GM12878 (cell line): Measurements from ENCODE around the gene TUT1.

Experiments
- ETV6 ChIP-seq, 2 experiments: fragments of 450-650 bp in 1 of 2; IDR thresholded peaks in 1 of 2; conservative IDR thresholded peaks in 1 of 2; 2 replicates each; pipeline ENCODE4 v1.6.1; 2014; ENCODE audit warnings: antibody characterized with exemption in 1 of 2, borderline replicate concordance in 1 of 2, low read depth in 1 of 2, mild to moderate bottlenecking in 1 of 2, moderate library complexity in 1 of 2
- EZH2 ChIP-seq: IDR thresholded peaks from 2 replicates; pipeline ENCODE4 v1.6.1; 2012; ENCODE audit warnings: low read depth, mild to moderate bottlenecking, control low read depth, inconsistent platforms, low read length, borderline replicate concordance; ENCODE audit not compliant: control insufficient read depth
- FOS ChIP-seq: IDR thresholded peaks from 3 replicates; pipeline ENCODE4 v1.6.1; 2011; ENCODE audit warnings: borderline replicate concordance; ENCODE audit not compliant: insufficient read length; ENCODE audit errors: extremely low read depth
- GATAD2B ChIP-seq: fragments of 450-650 bp; conservative IDR thresholded peaks from 2 replicates; pipeline ENCODE4 v1.6.1; 2017; ENCODE audit warnings: low read depth, mild to moderate bottlenecking, moderate library complexity
- IKZF1 ChIP-seq: fragments of 450-650 bp; conservative IDR thresholded peaks from 2 replicates; pipeline ENCODE4 v1.6.1; 2017; ENCODE audit warnings: antibody characterized with exemption, mild to moderate bottlenecking
- MTA3 ChIP-seq: IDR thresholded peaks from 2 replicates; pipeline ENCODE4 v1.6.1; 2012; ENCODE audit warnings: low read length, inconsistent platforms, borderline replicate concordance
- NFIC ChIP-seq: IDR thresholded peaks from 2 replicates; pipeline ENCODE4 v1.6.1; 2012; ENCODE audit warnings: low read depth, mild to moderate bottlenecking, inconsistent platforms, low read length, moderate library complexity
- NFYB ChIP-seq: IDR thresholded peaks from 2 replicates; pipeline ENCODE4 v1.6.1; 2011; ENCODE audit warnings: low read depth, mild to moderate bottlenecking, low read length, improper control_type of control experiment, moderate library complexity; ENCODE audit not compliant: insufficient read depth
- POLR2A ChIP-seq: IDR thresholded peaks from 2 replicates; pipeline ENCODE4 v1.6.1; 2011; ENCODE audit warnings: low read depth, mild to moderate bottlenecking, low read length
- POLR2AphosphoS5 ChIP-seq: IDR thresholded peaks from 2 replicates; pipeline ENCODE4 v1.6.1; 2011; ENCODE audit warnings: mild to moderate bottlenecking, low read length, inconsistent platforms
- REST ChIP-seq: IDR thresholded peaks from 2 replicates; pipeline ENCODE4 v1.6.1; 2012; ENCODE audit warnings: mild to moderate bottlenecking, low read depth, low read length
- ZBTB40 ChIP-seq: fragments of 450-650 bp; IDR thresholded peaks from 2 replicates; pipeline ENCODE4 v1.6.1; 2016; ENCODE audit warnings: mild to moderate bottlenecking, moderate library complexity, borderline replicate concordance
- TF ChIP-seq, protein P1 (sequence below), 3 experiments: IDR thresholded peaks in 2 of 3; conservative IDR thresholded peaks in 1 of 3; 2 replicates each; pipeline ENCODE4 v1.5.1; 2011; ENCODE audit warnings: low read depth in 3 of 3, low read length in 3 of 3, mild to moderate bottlenecking in 3 of 3, control low read depth in 2 of 3, moderate library complexity in 2 of 3, inconsistent platforms in 1 of 3, mixed read lengths in 1 of 3; ENCODE audit not compliant: control insufficient read depth in 2 of 3, insufficient read depth in 1 of 3; ENCODE audit errors: extremely low read depth in 1 of 3
- TF ChIP-seq, protein P2 (sequence below): fragments of 450-650 bp; IDR thresholded peaks from 2 replicates; pipeline ENCODE4 v1.6.1; 2014; ENCODE audit warnings: mild to moderate bottlenecking

DNA sequence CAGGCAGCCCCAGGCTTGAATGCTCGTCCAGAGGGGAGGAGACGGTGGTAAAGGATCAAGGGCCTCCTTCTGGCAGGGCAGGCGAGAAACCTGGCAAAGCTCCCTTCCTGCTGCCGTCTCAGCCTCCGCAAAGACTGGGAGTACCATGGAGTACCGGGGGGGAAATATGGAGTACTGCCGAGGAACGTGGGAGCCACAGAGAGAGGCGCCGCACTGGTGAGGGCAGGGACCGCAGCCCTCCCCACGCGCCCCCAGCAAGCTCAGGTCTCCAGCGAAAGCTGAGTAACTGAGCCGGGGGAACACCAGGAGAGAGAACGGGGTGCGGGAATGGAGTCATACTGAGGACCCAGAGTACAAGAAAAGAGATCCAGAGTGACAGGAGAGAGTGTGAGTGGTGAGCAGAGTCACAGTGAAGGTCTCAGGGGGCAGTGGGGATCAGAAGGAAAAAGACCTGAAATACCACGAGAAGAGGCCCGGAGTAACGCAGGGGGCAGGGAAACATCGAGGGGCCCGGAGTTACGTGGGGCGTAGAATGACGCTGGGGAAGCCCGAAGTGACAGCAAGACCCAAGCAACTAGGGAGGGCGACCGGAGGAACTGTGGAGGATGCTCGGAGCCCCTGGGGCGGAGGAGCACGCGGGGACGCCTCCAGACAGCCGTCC is 20.5 kb upstream of the TUT1 start:
- TF ChIP-seq REST: no peak
- peak; percentile 59; the same call in 1 of the 2 replicates for TF ChIP-seq POLR2AphosphoS5
- no peak for TF ChIP-seq NFYB
- no peak for TF ChIP-seq EZH2
- TF ChIP-seq, protein P1, sequence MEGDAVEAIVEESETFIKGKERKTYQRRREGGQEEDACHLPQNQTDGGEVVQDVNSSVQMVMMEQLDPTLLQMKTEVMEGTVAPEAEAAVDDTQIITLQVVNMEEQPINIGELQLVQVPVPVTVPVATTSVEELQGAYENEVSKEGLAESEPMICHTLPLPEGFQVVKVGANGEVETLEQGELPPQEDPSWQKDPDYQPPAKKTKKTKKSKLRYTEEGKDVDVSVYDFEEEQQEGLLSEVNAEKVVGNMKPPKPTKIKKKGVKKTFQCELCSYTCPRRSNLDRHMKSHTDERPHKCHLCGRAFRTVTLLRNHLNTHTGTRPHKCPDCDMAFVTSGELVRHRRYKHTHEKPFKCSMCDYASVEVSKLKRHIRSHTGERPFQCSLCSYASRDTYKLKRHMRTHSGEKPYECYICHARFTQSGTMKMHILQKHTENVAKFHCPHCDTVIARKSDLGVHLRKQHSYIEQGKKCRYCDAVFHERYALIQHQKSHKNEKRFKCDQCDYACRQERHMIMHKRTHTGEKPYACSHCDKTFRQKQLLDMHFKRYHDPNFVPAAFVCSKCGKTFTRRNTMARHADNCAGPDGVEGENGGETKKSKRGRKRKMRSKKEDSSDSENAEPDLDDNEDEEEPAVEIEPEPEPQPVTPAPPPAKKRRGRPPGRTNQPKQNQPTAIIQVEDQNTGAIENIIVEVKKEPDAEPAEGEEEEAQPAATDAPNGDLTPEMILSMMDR (IDR thresholded peaks at IDR 0.05 in 2 of 3, conservative IDR thresholded peaks at IDR 0.05 in 1 of 3; ENCODE audit: control insufficient read depth in 2 of 3, extremely low read depth in 1 of 3, insufficient read depth in 1 of 3, low read depth in 3 of 3, low read length in 3 of 3): no peak
- no peak for TF ChIP-seq IKZF1
- TF ChIP-seq ZBTB40: no peak; the same call in 1 of the 2 replicates
- no peak for TF ChIP-seq FOS
- TF ChIP-seq POLR2A: peak; percentile 12; the same call in 1 of the 2 replicates
- TF ChIP-seq, protein P2, sequence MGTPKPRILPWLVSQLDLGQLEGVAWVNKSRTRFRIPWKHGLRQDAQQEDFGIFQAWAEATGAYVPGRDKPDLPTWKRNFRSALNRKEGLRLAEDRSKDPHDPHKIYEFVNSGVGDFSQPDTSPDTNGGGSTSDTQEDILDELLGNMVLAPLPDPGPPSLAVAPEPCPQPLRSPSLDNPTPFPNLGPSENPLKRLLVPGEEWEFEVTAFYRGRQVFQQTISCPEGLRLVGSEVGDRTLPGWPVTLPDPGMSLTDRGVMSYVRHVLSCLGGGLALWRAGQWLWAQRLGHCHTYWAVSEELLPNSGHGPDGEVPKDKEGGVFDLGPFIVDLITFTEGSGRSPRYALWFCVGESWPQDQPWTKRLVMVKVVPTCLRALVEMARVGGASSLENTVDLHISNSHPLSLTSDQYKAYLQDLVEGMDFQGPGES: no peak
- TF ChIP-seq MTA3: no peak; the same call in 1 of the 2 replicates
- no peak for TF ChIP-seq ETV6 (conservative IDR thresholded peaks at IDR 0.05 in 1 of 2, IDR thresholded peaks at IDR 0.05 in 1 of 2; ENCODE audit: borderline replicate concordance in 1 of 2, low read depth in 1 of 2)
- TF ChIP-seq NFIC: no peak
- TF ChIP-seq GATAD2B: 0 out of 2 replicates have a peak, but pooled peaks have one; percentile 59
